ENCODE measurements around the gene CYP3A4.
"Not testable (repeated sequence)": the region's sequence is repeated elsewhere in the genome, so short reads cannot be mapped to it uniquely, and the experiment has no call there.

The CYP3A4 gene

GRCh38 chr7:99748846-99749579 is 35.0 kb downstream of the CYP3A4 start:
- Histone ChIP-seq H3K9me3 (ENCODE audit: severe bottlenecking) (no peaks in the 10 kb centered on the region), H3K4me3 (ENCODE audit: low read depth, low read length) (no peak overlapping the region), H3K27me3 (ENCODE audit: insufficient read depth, low read depth, severe bottlenecking) (no peaks in the 10 kb centered on the region), H3K27ac (no peak overlapping the region), H3K36me3 (no peaks in the 10 kb centered on the region)
- DNase-seq, result no peak
- TF ChIP-seq CTCF (IDR thresholded peaks at IDR 0.05; ENCODE audit: low read depth, low read length), result no peak

GRCh38 chr7:99746915-99747314 is 37.1 kb downstream of the CYP3A4 start:
- H3K9me3 ChIP-seq (ENCODE audit: severe bottlenecking); H3K27ac ChIP-seq; DNase-seq; H3K4me3 ChIP-seq (ENCODE audit: low read depth, low read length); H3K27me3 ChIP-seq (ENCODE audit: insufficient read depth, low read depth, severe bottlenecking); H3K36me3 ChIP-seq: not testable (repeated sequence)

- not testable (repeated sequence) for H3K27me3 ChIP-seq (ENCODE audit: insufficient read depth, low read depth, severe bottlenecking); H3K27ac ChIP-seq; H3K9me3 ChIP-seq (ENCODE audit: severe bottlenecking); DNase-seq; H3K4me3 ChIP-seq (ENCODE audit: low read depth, low read length); H3K36me3 ChIP-seq
These were observed 38.6 kb downstream of the CYP3A4 start for GRCh38 chr7:99745395-99745794.

GRCh38 chr7:99742737-99743394 is 41.1 kb downstream of the CYP3A4 start:
- DNase-seq, result no peak
- Histone ChIP-seq H3K9me3 (ENCODE audit: severe bottlenecking) (no peaks in the 10 kb centered on the region), H3K36me3 (no peaks in the 10 kb centered on the region), H3K4me3 (ENCODE audit: low read depth, low read length) (no peak overlapping the region), H3K27ac (no peak overlapping the region), H3K27me3 (ENCODE audit: insufficient read depth, low read depth, severe bottlenecking) (no peaks in the 10 kb centered on the region)
- TF ChIP-seq CTCF (IDR thresholded peaks at IDR 0.05; ENCODE audit: low read depth, low read length), result no peak

GRCh38 chr7:99741441-99741795 is 42.6 kb downstream of the CYP3A4 start:
- TF ChIP-seq CTCF (IDR thresholded peaks at IDR 0.05; ENCODE audit: low read depth, low read length), result no peak

GRCh38 chr7:99740573-99741440 is 43.2 kb downstream of the CYP3A4 start:
- H3K4me3 ChIP-seq (ENCODE audit: low read depth, low read length), result no peak overlapping the region
- H3K27ac ChIP-seq, result no peak overlapping the region
- no peak for DNase-seq
- no peaks in the 10 kb centered on the region for H3K9me3 ChIP-seq (ENCODE audit: severe bottlenecking)
- H3K27me3 ChIP-seq (ENCODE audit: insufficient read depth, low read depth, severe bottlenecking), result no peaks in the 10 kb centered on the region
- no peak for TF ChIP-seq CTCF (IDR thresholded peaks at IDR 0.05; ENCODE audit: low read depth, low read length)
- H3K36me3 ChIP-seq, result no peaks in the 10 kb centered on the region

More at GRCh38 chr7:99741441-99741795, 42.6 kb downstream of the CYP3A4 start:
- Histone ChIP-seq H3K9me3 (ENCODE audit: severe bottlenecking) (no peaks in the 10 kb centered on the region), H3K27me3 (ENCODE audit: insufficient read depth, low read depth, severe bottlenecking) (no peaks in the 10 kb centered on the region), H3K4me3 (ENCODE audit: low read depth, low read length) (no peak overlapping the region), H3K36me3 (no peaks in the 10 kb centered on the region), H3K27ac (no peak overlapping the region)
- DNase-seq, result no peak

All from WERI-Rb-1 (cell line).